ENCODE results near the gene WAPL. TPM values are rescaled to one million over a fixed set of nuclear protein-coding genes. Genes with fewer than 3 reads are reported as not detected.

Gene WAPL
- total and polyA plus RNA-seq, 2 of the 13 experiments (the other 11 are each of a cell fraction or from before 2014, with no cell fraction given), result 13.2 to 43.5 TPM

DNA sequence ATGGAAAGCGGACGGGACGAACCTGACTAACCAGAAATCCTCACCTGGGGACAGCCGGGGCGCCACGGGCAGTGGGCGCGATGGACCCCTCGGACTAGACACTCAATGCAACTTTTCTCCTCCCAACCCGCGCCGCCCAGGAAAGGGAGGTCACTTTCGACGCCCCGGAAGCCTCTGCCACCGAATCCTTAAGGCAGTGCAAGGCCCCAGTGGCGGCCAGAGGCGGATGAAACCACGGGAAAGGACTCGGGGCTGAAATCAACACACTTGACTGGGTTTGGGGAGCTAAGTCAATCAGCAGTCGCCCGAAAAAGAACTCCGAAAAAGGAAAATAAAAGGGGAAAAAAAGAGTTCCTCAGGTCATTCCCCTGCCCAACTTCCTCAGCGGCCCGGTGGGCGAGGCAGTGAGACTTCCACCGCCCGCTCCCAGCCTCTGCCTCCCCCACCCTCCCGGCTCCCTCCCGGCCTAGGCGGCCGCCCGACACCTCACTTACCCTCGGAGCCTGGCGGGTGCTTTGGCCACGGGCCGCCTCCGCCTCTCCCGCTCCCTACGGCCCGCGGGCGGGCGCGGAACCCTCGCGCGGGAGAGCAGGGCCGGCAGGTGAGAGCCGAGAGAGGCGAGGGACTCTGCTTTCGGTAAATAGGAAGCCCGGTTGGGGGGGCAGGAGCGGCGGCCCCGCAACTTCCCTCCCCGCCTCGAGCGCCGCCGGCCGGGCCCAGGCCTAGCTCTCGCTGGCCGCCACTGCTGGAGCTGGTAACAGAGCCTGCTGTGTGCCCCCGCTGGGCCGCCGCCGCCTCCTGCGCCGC is 518 bp downstream of the WAPL start (continued):
- TF ChIP-seq CBX5 (CRISPR knock-in tag; IDR thresholded peaks at IDR 0.05; ENCODE audit: borderline replicate concordance) (no peak), ZNF615 (CRISPR knock-in tag; IDR thresholded peaks at IDR 0.05; ENCODE audit: borderline replicate concordance) (no peak; the same call in 1 of the 2 replicates), TSC22D2 (CRISPR knock-in tag; IDR thresholded peaks at IDR 0.05; ENCODE audit: borderline replicate concordance) (no peak), ZNF563 (CRISPR knock-in tag; IDR thresholded peaks at IDR 0.05) (no peak; the same call in 1 of the 2 replicates), RBFOX2 (IDR thresholded peaks at IDR 0.05; ENCODE audit: low read depth, low read length) (no peak; the same call in 1 of the 2 replicates), POLR2AphosphoS2 (IDR thresholded peaks at IDR 0.05; ENCODE audit: low read depth, low read length) (no peak), ZNF138 (CRISPR knock-in tag; IDR thresholded peaks at IDR 0.05; ENCODE audit: low read depth) (no peak), ZNF468 (CRISPR knock-in tag; IDR thresholded peaks at IDR 0.05) (no peak), TOPORS (CRISPR knock-in tag; IDR thresholded peaks at IDR 0.05) (no peak), ZBTB1 (CRISPR knock-in tag; IDR thresholded peaks at IDR 0.05; ENCODE audit: borderline replicate concordance) (no peak), ETV5 (CRISPR knock-in tag; IDR thresholded peaks at IDR 0.05; ENCODE audit: borderline replicate concordance) (peak; percentile 50; the same call in 1 of the 2 replicates), AGO2 (optimal IDR thresholded peaks at IDR 0.05; ENCODE audit: low read depth, low read length) (peak; percentile 91), ZNF570 (CRISPR knock-in tag; IDR thresholded peaks at IDR 0.05; ENCODE audit: borderline replicate concordance) (no peak), CEBPB (IDR thresholded peaks at IDR 0.05; ENCODE audit: borderline replicate concordance, low read depth, low read length) (no peak), CC2D1A (CRISPR knock-in tag; IDR thresholded peaks at IDR 0.05) (no peak)
- TF ChIP-seq, protein P1, sequence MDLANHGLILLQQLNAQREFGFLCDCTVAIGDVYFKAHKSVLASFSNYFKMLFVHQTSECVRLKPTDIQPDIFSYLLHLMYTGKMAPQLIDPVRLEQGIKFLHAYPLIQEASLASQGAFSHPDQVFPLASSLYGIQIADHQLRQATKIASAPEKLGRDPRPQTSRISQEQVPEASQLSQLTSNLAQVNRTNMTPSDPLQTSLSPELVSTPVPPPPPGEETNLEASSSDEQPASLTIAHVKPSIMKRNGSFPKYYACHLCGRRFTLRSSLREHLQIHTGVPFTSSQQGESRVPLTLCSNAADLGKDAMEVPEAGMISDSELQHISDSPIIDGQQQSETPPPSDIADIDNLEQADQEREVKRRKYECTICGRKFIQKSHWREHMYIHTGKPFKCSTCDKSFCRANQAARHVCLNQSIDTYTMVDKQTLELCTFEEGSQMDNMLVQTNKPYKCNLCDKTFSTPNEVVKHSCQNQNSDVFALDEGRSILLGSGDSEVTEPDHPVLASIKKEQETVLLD (CRISPR knock-in tag; IDR thresholded peaks at IDR 0.05; ENCODE audit: low read depth), result no peak
- TF ChIP-seq, protein P2, sequence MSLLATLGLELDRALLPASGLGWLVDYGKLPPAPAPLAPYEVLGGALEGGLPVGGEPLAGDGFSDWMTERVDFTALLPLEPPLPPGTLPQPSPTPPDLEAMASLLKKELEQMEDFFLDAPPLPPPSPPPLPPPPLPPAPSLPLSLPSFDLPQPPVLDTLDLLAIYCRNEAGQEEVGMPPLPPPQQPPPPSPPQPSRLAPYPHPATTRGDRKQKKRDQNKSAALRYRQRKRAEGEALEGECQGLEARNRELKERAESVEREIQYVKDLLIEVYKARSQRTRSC (CRISPR knock-in tag; IDR thresholded peaks at IDR 0.05; ENCODE audit: low read depth), result no peak
- TF ChIP-seq, protein P3, sequence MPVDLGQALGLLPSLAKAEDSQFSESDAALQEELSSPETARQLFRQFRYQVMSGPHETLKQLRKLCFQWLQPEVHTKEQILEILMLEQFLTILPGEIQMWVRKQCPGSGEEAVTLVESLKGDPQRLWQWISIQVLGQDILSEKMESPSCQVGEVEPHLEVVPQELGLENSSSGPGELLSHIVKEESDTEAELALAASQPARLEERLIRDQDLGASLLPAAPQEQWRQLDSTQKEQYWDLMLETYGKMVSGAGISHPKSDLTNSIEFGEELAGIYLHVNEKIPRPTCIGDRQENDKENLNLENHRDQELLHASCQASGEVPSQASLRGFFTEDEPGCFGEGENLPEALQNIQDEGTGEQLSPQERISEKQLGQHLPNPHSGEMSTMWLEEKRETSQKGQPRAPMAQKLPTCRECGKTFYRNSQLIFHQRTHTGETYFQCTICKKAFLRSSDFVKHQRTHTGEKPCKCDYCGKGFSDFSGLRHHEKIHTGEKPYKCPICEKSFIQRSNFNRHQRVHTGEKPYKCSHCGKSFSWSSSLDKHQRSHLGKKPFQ (CRISPR knock-in tag; IDR thresholded peaks at IDR 0.05; ENCODE audit: insufficient replicate concordance), result no peak
- TF ChIP-seq, protein P4, sequence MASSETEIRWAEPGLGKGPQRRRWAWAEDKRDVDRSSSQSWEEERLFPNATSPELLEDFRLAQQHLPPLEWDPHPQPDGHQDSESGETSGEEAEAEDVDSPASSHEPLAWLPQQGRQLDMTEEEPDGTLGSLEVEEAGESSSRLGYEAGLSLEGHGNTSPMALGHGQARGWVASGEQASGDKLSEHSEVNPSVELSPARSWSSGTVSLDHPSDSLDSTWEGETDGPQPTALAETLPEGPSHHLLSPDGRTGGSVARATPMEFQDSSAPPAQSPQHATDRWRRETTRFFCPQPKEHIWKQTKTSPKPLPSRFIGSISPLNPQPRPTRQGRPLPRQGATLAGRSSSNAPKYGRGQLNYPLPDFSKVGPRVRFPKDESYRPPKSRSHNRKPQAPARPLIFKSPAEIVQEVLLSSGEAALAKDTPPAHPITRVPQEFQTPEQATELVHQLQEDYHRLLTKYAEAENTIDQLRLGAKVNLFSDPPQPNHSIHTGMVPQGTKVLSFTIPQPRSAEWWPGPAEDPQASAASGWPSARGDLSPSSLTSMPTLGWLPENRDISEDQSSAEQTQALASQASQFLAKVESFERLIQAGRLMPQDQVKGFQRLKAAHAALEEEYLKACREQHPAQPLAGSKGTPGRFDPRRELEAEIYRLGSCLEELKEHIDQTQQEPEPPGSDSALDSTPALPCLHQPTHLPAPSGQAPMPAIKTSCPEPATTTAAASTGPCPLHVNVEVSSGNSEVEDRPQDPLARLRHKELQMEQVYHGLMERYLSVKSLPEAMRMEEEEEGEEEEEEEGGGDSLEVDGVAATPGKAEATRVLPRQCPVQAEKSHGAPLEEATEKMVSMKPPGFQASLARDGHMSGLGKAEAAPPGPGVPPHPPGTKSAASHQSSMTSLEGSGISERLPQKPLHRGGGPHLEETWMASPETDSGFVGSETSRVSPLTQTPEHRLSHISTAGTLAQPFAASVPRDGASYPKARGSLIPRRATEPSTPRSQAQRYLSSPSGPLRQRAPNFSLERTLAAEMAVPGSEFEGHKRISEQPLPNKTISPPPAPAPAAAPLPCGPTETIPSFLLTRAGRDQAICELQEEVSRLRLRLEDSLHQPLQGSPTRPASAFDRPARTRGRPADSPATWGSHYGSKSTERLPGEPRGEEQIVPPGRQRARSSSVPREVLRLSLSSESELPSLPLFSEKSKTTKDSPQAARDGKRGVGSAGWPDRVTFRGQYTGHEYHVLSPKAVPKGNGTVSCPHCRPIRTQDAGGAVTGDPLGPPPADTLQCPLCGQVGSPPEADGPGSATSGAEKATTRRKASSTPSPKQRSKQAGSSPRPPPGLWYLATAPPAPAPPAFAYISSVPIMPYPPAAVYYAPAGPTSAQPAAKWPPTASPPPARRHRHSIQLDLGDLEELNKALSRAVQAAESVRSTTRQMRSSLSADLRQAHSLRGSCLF (CRISPR knock-in tag; IDR thresholded peaks at IDR 0.05; ENCODE audit: borderline replicate concordance), result no peak
